Neural crest cell (in vitro differentiated cells): ENCODE data around the gene MROH2A. TPM values are rescaled to one million over a fixed set of nuclear protein-coding genes. Genes with fewer than 3 reads are reported as not detected.
A peak's percentile ranks its signal among the peaks of the same experiment; 100 is the strongest.

Source experiments
- DNase-seq: peaks from one replicate; pipeline ENCODE4 v3.0.0; 2021; ENCODE audit warnings: low read depth, mixed read lengths, low spot score
- H3K27ac Mint-ChIP-seq: one replicate; pipeline ENCODE4 v1.8.0; 2021; ENCODE audit warnings: mild to moderate bottlenecking, mixed read lengths; ENCODE audit not compliant: unreplicated experiment
- H3K27me3 Mint-ChIP-seq: 2 replicates; pipeline ENCODE4 v1.8.0; 2021; ENCODE audit warnings: low read depth, mild to moderate bottlenecking, mixed read lengths
- H3K36me3 Mint-ChIP-seq: 2 replicates; pipeline ENCODE4 v1.8.0; 2021; ENCODE audit warnings: low read depth, mild to moderate bottlenecking, mixed read lengths
- H3K4me1 Mint-ChIP-seq: 2 replicates; pipeline ENCODE4 v1.8.0; 2021; ENCODE audit warnings: mixed read lengths
- H3K4me3 Mint-ChIP-seq: one replicate; pipeline ENCODE4 v1.8.0; 2021; ENCODE audit warnings: mild to moderate bottlenecking, mixed read lengths
- H3K9me3 Mint-ChIP-seq: 2 replicates; pipeline ENCODE4 v1.8.0; 2021; ENCODE audit warnings: mixed read lengths
- CTCF ChIP-seq: fragments of 200-600 bp; sonication (generic); conservative IDR thresholded peaks from 2 replicates; pipeline ENCODE4 v1.5.0; 2021; ENCODE audit warnings: antibody characterized with exemption, mild to moderate bottlenecking
- total RNA-seq: library from RNA; stranded (reverse); gene quantifications from 2 replicates; pipeline ENCODE4 v1.2.1, GENCODE V29; 2021

MROH2A gene
- total RNA-seq, 1 donor from 2014 or later: not detected

- H3K4me1 Mint-ChIP-seq: peaks cover 13% of the 10 kb centered on the region
- TF ChIP-seq CTCF: no peak
- H3K27ac Mint-ChIP-seq: no peak overlapping the region
- H3K9me3 Mint-ChIP-seq: no peaks in the 10 kb centered on the region
- H3K36me3 Mint-ChIP-seq: peaks cover 6% of the 10 kb centered on the region
- H3K4me3 Mint-ChIP-seq: no peak overlapping the region
- DNase-seq: no peak
- no peaks in the 10 kb centered on the region for H3K27me3 Mint-ChIP-seq
Observed at GRCh38 chr2:233830111-233830802, 52.1 kb downstream of the MROH2A start.

- H3K9me3 Mint-ChIP-seq: no peaks in the 10 kb centered on the region
- no peak for DNase-seq
- H3K36me3 Mint-ChIP-seq: peaks cover 8% of the 10 kb centered on the region
- H3K4me3 Mint-ChIP-seq: no peak overlapping the region
- peaks cover 13% of the 10 kb centered on the region for H3K4me1 Mint-ChIP-seq
- no peaks in the 10 kb centered on the region for H3K27me3 Mint-ChIP-seq
- H3K27ac Mint-ChIP-seq: no peak overlapping the region
- no peak for TF ChIP-seq CTCF
Observed at GRCh38 chr2:233831011-233831721, 53.0 kb downstream of the MROH2A start.

- peak overlapping the region; percentile 4 for H3K4me3 Mint-ChIP-seq
- DNase-seq: no peak
Observed at GRCh38 chr2:233831861-233832260, 53.7 kb downstream of the MROH2A start.

GRCh38 chr2:233832414-233832813 is 54.3 kb downstream of the MROH2A start:
- TF ChIP-seq CTCF: no peak
- Mint-ChIP-seq H3K27ac (no peak overlapping the region), H3K4me1 (peaks cover 13% of the 10 kb centered on the region), H3K4me3 (peak overlapping the region; percentile 47), H3K36me3 (peaks cover 18% of the 10 kb centered on the region), H3K27me3 (no peaks in the 10 kb centered on the region), H3K9me3 (no peaks in the 10 kb centered on the region)
- no peak for DNase-seq

More at GRCh38 chr2:233831861-233832260, 53.7 kb downstream of the MROH2A start:
- peaks cover 14% of the 10 kb centered on the region for H3K36me3 Mint-ChIP-seq
- H3K4me1 Mint-ChIP-seq: peaks cover 13% of the 10 kb centered on the region
- TF ChIP-seq CTCF: no peak
- no peak overlapping the region for H3K27ac Mint-ChIP-seq
- no peaks in the 10 kb centered on the region for H3K9me3 Mint-ChIP-seq
- no peaks in the 10 kb centered on the region for H3K27me3 Mint-ChIP-seq

GRCh38 chr2:233832869-233833311 is 54.8 kb downstream of the MROH2A start:
- Mint-ChIP-seq H3K4me3 (peak overlapping the region; percentile 47), H3K4me1 (peaks cover 14% of the 10 kb centered on the region)

More at GRCh38 chr2:233832869-233833311, 54.8 kb downstream of the MROH2A start:
- Mint-ChIP-seq H3K27ac (peak overlapping the region; percentile 12), H3K36me3 (peaks cover 22% of the 10 kb centered on the region), H3K9me3 (no peaks in the 10 kb centered on the region), H3K27me3 (no peaks in the 10 kb centered on the region)
- TF ChIP-seq CTCF: peak; percentile 56
- DNase-seq: peak; percentile 41
